H1 (cell line): Measurements from ENCODE around the gene ORC3. TPM values are rescaled to one million over a fixed set of nuclear protein-coding genes. Genes with fewer than 3 reads are reported as not detected.
A peak's percentile ranks its signal among the peaks of the same experiment; 100 is the strongest.

Source experiments
- CTCF ChIA-PET: fragments of 300-600 bp; sonication (Branson Sonifier 250); formaldehyde crosslinking; loops from one replicate; lab custom pipeline; 2021; ENCODE audit not compliant: partially characterized antibody; lab: Charles Lee
- POLR2A ChIA-PET: fragments of 300-600 bp; sonication (Branson Sonifier 250); formaldehyde crosslinking; loops from one replicate; lab custom pipeline; 2021; ENCODE audit warnings: inconsistent platforms; ENCODE audit not compliant: partially characterized antibody; lab: Charles Lee
- DNase-seq, 2 experiments: peaks; one replicate each; pipeline versions ENCODE4 v3.0.0 to v3.0.0-alpha.2; 2010 to 2022; ENCODE audit warnings: low spot score in 2 of 2, low read depth in 1 of 2, mixed read lengths in 1 of 2
- FAIRE-seq: peaks from 2 replicates; lab custom pipeline; 2011; peaks lifted over from hg19 to GRCh38; lab: Jason Lieb, UNC
- H2AFZ ChIP-seq: 2 replicates; pipeline ENCODE4 v1.8.1; 2012; ENCODE audit warnings: low read length, inconsistent platforms
- H2AK5ac ChIP-seq: 2 replicates; pipeline ENCODE4 v1.6.1; 2013; ENCODE audit warnings: low read depth, low read length
- H2BK120ac ChIP-seq: replicated peaks from 2 replicates; pipeline ENCODE3; 2013; ENCODE audit warnings: low read depth, low read length, inconsistent platforms
- H2BK12ac ChIP-seq: 2 replicates; pipeline ENCODE4 v1.6.1; 2013; ENCODE audit warnings: low read depth, low read length
- H2BK15ac ChIP-seq: 2 replicates; pipeline ENCODE4 v1.6.1; 2013; ENCODE audit warnings: low read length
- H2BK20ac ChIP-seq: 2 replicates; pipeline ENCODE4 v1.6.1; 2013; ENCODE audit warnings: low read length
- H2BK5ac ChIP-seq: 2 replicates; pipeline ENCODE4 v1.6.1; 2013; ENCODE audit warnings: low read depth, low read length
- H3K14ac ChIP-seq: 2 replicates; pipeline ENCODE4 v1.6.1; 2013; ENCODE audit warnings: inconsistent platforms; ENCODE audit not compliant: insufficient read length
- H3K18ac ChIP-seq: 2 replicates; pipeline ENCODE4 v1.6.1; 2013; ENCODE audit warnings: low read length; ENCODE audit errors: extremely low read depth
- H3K23ac ChIP-seq: 2 replicates; pipeline ENCODE4 v1.6.1; 2013; ENCODE audit warnings: inconsistent platforms; ENCODE audit not compliant: insufficient read length
- H3K23me2 ChIP-seq: 2 replicates; pipeline ENCODE4 v1.6.1; 2013; ENCODE audit warnings: low read depth, low read length
- H3K27ac ChIP-seq: 2 replicates; pipeline ENCODE4 v1.6.1; 2011; ENCODE audit warnings: low read depth, low read length, inconsistent platforms
- H3K27me3 ChIP-seq, 4 experiments: replicated peaks in 1 of 4; 1 replicate in 1 of 4; 2 replicates in 3 of 4; pipeline versions ENCODE4 v1.6.1 to v1.8.1; 2011 to 2013; ENCODE audit warnings: low read length in 3 of 4, mild to moderate bottlenecking in 3 of 4, inconsistent platforms in 2 of 4, mixed read lengths in 2 of 4, moderate library complexity in 1 of 4; ENCODE audit not compliant: control insufficient read depth in 3 of 4, insufficient read depth in 3 of 4; ENCODE audit errors: extremely low read depth in 1 of 4
- H3K36me3 ChIP-seq, 4 experiments: 2 replicates each; pipeline versions ENCODE4 v1.6.1 to v1.8.1; 2011 to 2013; ENCODE audit warnings: mild to moderate bottlenecking in 4 of 4, low read length in 3 of 4, moderate library complexity in 2 of 4, control low read depth in 1 of 4, inconsistent platforms in 1 of 4; ENCODE audit not compliant: insufficient read depth in 4 of 4, control insufficient read depth in 2 of 4
- H3K4ac ChIP-seq: replicated peaks from 2 replicates; pipeline ENCODE3; 2013; ENCODE audit warnings: low read length, low read depth, mixed read lengths, inconsistent platforms; ENCODE audit not compliant: insufficient read length
- H3K4me1 ChIP-seq, 4 experiments: replicated peaks in 1 of 4; 1 replicate in 1 of 4; 2 replicates in 3 of 4; pipeline versions ENCODE4 v1.6.1 to v1.8.1; 2011 to 2013; ENCODE audit warnings: low read length in 3 of 4, inconsistent platforms in 2 of 4, mixed read lengths in 1 of 4; ENCODE audit not compliant: insufficient read depth in 4 of 4, control insufficient read depth in 3 of 4
- H3K4me2 ChIP-seq, 2 experiments: 2 replicates each; pipeline versions ENCODE4 v1.6.1 to v1.8.1; 2011 to 2013; ENCODE audit warnings: low read depth in 2 of 2, low read length in 2 of 2, control low read depth in 1 of 2, inconsistent platforms in 1 of 2, mild to moderate bottlenecking in 1 of 2; ENCODE audit not compliant: insufficient read depth in 1 of 2
- H3K4me3 ChIP-seq, 4 experiments: fragments of 200-600, 300-600 bp in 1 of 4; sonication (generic), shearing (Covaris generic), sonication (Bioruptor Twin) in 1 of 4; 2 replicates each; pipeline versions ENCODE4 v1.5.1 to v1.8.1; 2011 to 2016; ENCODE audit warnings: low read length in 4 of 4, low read depth in 3 of 4, control low read depth in 2 of 4, inconsistent platforms in 2 of 4, mild to moderate bottlenecking in 2 of 4, mixed read lengths in 1 of 4, moderate library complexity in 1 of 4; ENCODE audit not compliant: insufficient read depth in 2 of 4; ENCODE audit errors: extremely low read depth in 1 of 4
- H3K56ac ChIP-seq: replicated peaks from 2 replicates; pipeline ENCODE3; 2013; ENCODE audit warnings: low read depth, mild to moderate bottlenecking, mixed read lengths, low read length, inconsistent platforms; ENCODE audit not compliant: insufficient read length
- H3K79me1 ChIP-seq: 2 replicates; pipeline ENCODE4 v1.6.1; 2013; ENCODE audit warnings: low read depth, low read length, control low read depth
- H3K79me2 ChIP-seq, 2 experiments: 2 replicates each; pipeline versions ENCODE4 v1.6.1 to v1.8.1; 2012 to 2013; ENCODE audit warnings: low read length in 2 of 2, mild to moderate bottlenecking in 2 of 2, inconsistent platforms in 1 of 2; ENCODE audit not compliant: insufficient read depth in 2 of 2, control insufficient read depth in 1 of 2
- H3K9ac ChIP-seq, 4 experiments: replicated peaks in 1 of 4; 1 replicate in 1 of 4; 2 replicates in 3 of 4; pipeline versions ENCODE4 v1.6.1 to v1.8.1; 2011 to 2013; ENCODE audit warnings: low read depth in 3 of 4, low read length in 3 of 4, control low read depth in 2 of 4, mild to moderate bottlenecking in 2 of 4, moderate library complexity in 2 of 4, inconsistent platforms in 1 of 4; ENCODE audit errors: extremely low read depth in 1 of 4
- H3K9me3 ChIP-seq, 2 experiments: 2 replicates each; pipeline versions ENCODE4 v1.6.1 to v1.8.1; 2012 to 2013; ENCODE audit warnings: mild to moderate bottlenecking in 2 of 2, moderate library complexity in 2 of 2, control low read depth in 1 of 2, inconsistent platforms in 1 of 2, low read depth in 1 of 2, low read length in 1 of 2, mixed read lengths in 1 of 2; ENCODE audit not compliant: insufficient read depth in 2 of 2
- H4K20me1 ChIP-seq, 2 experiments: replicated peaks in 1 of 2; 2 replicates each; pipeline versions ENCODE3 to v1.8.1; 2011 to 2013; ENCODE audit warnings: inconsistent platforms in 2 of 2, low read length in 2 of 2, mild to moderate bottlenecking in 1 of 2; ENCODE audit not compliant: insufficient read depth in 2 of 2, control insufficient read depth in 1 of 2
- H4K5ac ChIP-seq: 2 replicates; pipeline ENCODE4 v1.6.1; 2013; ENCODE audit warnings: low read length, low read depth, mixed read lengths, inconsistent platforms; ENCODE audit not compliant: insufficient read length
- H4K8ac ChIP-seq: 2 replicates; pipeline ENCODE4 v1.8.0; 2013; ENCODE audit warnings: mild to moderate bottlenecking, moderate library complexity, low read length, inconsistent platforms; ENCODE audit not compliant: insufficient read depth; ENCODE audit errors: extremely low read depth
- H4K91ac ChIP-seq: replicated peaks from 2 replicates; pipeline ENCODE3; 2013; ENCODE audit warnings: low read length, mixed read lengths, inconsistent platforms; ENCODE audit not compliant: insufficient read length
- EP300 ChIP-seq, 2 experiments: IDR thresholded peaks; 1 replicate in 1 of 2; 2 replicates in 1 of 2; pipeline ENCODE4 v1.6.1; 2011 to 2012; ENCODE audit warnings: low read depth in 2 of 2, low read length in 2 of 2, mild to moderate bottlenecking in 2 of 2, borderline replicate concordance in 1 of 2, inconsistent platforms in 1 of 2, moderate library complexity in 1 of 2
- KDM1A ChIP-seq: fragments of 200-600, 300-600 bp; sonication (generic); IDR thresholded peaks from 2 replicates; pipeline ENCODE4 v1.7.1; 2016; ENCODE audit warnings: mild to moderate bottlenecking, low read length, borderline replicate concordance
- SAP30 ChIP-seq: fragments of 300-600 bp; sonication (generic); IDR thresholded peaks from 2 replicates; pipeline ENCODE4 v1.7.1; 2012; ENCODE audit warnings: low read length, moderate library complexity, mild to moderate bottlenecking, inconsistent platforms; ENCODE audit not compliant: insufficient read depth, insufficient replicate concordance
- TAF1 ChIP-seq: IDR thresholded peaks from 2 replicates; pipeline ENCODE4 v1.6.1; 2011; ENCODE audit warnings: mild to moderate bottlenecking, low read depth, low read length
- YY1 ChIP-seq: IDR thresholded peaks from 2 replicates; pipeline ENCODE4 v1.6.1; 2011; ENCODE audit warnings: low read depth, mild to moderate bottlenecking, low read length
- WGBS, 2 experiments: shearing (Covaris generic) in 1 of 2; methylation state at CpG; one replicate each; pipeline versions ENCODE4 v1.1.6 to v1.1.7; 2013 to 2015; ENCODE audit warnings: low lambda C conversion rate in 2 of 2, mixed read lengths in 2 of 2, inconsistent platforms in 1 of 2, low coverage in 1 of 2, missing lambda C conversion rate in 1 of 2; ENCODE audit not compliant: insufficient replicate concordance in 2 of 2, insufficient coverage in 1 of 2, insufficient read length in 1 of 2; ENCODE audit errors: extremely low coverage in 1 of 2, missing lambda C conversion rate in 1 of 2; 5-methylcytosine and 5-hydroxymethylcytosine counted together
- polyA plus RNA-seq, 7 experiments: library from polyadenylated mRNA; depleted of rRNA in 3 of 7; stranded (reverse) in 5 of 7; unstranded in 2 of 7; fragments of >200 nt in 5 of 7; fragments of 200-250 nt in 2 of 7; gene quantifications; 1 replicate in 5 of 7; 2 replicates in 1 of 7; 4 replicates in 1 of 7; pipeline versions ENCODE4 v1.2.1 to v1.2.3, GENCODE V29; 2011 to 2013; ENCODE audit warnings: missing spikeins in 2 of 7, mixed read lengths in 2 of 7
- total RNA-seq: library from RNA; stranded (reverse); fragmentation: NEBNext Ultra II Directional; extraction: Animal tissue kit (Norgen Biotek cat#: 25700); gene quantifications from 2 replicates; pipeline ENCODE4 v1.2.1, GENCODE V29; 2021

Gene ORC3
- total and polyA plus RNA-seq, 2 of the 8 experiments (the other 6 are each of a cell fraction or from before 2014, with no cell fraction given), result 35.9 to 60.9 TPM

GRCh38 chr6:87701344-87701675 is 111.4 kb downstream of the ORC3 start:
- Histone ChIP-seq H3K23ac (no peak overlapping the region), H4K8ac (peak overlapping the region; percentile 97), H3K23me2 (peaks cover 4% of the 10 kb centered on the region), H3K9me3 (no peaks in the 10 kb centered on the region), H2BK5ac (peak overlapping the region; percentile 97), H4K91ac (no peak overlapping the region), H3K27ac (peak overlapping the region; percentile 92), H3K9ac (peak overlapping the region; percentile 90 to 93 (median 92)), H3K27me3 (no peaks in the 10 kb centered on the region), H2BK20ac (no peak overlapping the region), H2BK12ac (no peak overlapping the region), H3K4ac (peak overlapping the region; percentile 99), H3K79me2 (peaks cover 45 to 57% of the 10 kb centered on the region in 2 experiments), H3K14ac (no peak overlapping the region), H3K36me3 (no peaks in the 10 kb centered on the region), H2AK5ac (no peak overlapping the region), H2AFZ (no peak overlapping the region), H2BK120ac (peak overlapping the region; percentile 47), H3K18ac (peak overlapping the region; percentile 84), H3K4me2 (peak overlapping the region; percentile 58 to 77), H4K5ac (peak overlapping the region; percentile 97), H3K56ac (peak overlapping the region; percentile 92), H3K79me1 (no peaks in the 10 kb centered on the region), H3K4me1 (peaks cover 0 to 8% (median 0%) of the 10 kb centered on the region in 4 experiments; a peak in 2 of 7 replicates), H2BK15ac (no peak overlapping the region), H3K4me3 (peak overlapping the region; percentile 95 to 99 (median 95)), H4K20me1 (peaks cover 15 to 18% of the 10 kb centered on the region in 2 experiments)
- WGBS, 2 experiments, result 0% methylated on average over 15 of the region's 36 CpGs; no CpG with 5 or more reads in 1 of the 2 experiments
- ChIA-PET CTCF (interaction anchor here (0.6 kb wide), 1 partner anchor 71 kb away, joined by 3 read pairs; no protein-coding TSS in a partner anchor), POLR2A (interaction anchor here (0.6 to 3.0 kb wide), 22 partner anchors 9 to 1379 kb away, joined by 3 to 36 read pairs (median 5); partner anchors contain the start of genes ORC3, PNRC1 and RARS2)
- no peak for TF ChIP-seq SAP30
- no peak for TF ChIP-seq EP300 (IDR thresholded peaks at IDR 0.05; ENCODE audit: borderline replicate concordance in 1 of 2, low read depth in 2 of 2, low read length in 2 of 2)
- no peak for TF ChIP-seq KDM1A
- TF ChIP-seq YY1, result 0 out of 2 replicates have a peak, but pooled peaks have one; percentile 37
- TF ChIP-seq TAF1, result 0 out of 2 replicates have a peak, but pooled peaks have one; percentile 9
- DNase-seq, result peak in 1 of 2 experiments; percentile 52
- no peak for FAIRE-seq
